ENCODE measurements around the gene PHACTR2.
"Not testable (repeated sequence)": the region's sequence is repeated elsewhere in the genome, so short reads cannot be mapped to it uniquely, and the experiment has no call there.

Gene PHACTR2

DNA sequence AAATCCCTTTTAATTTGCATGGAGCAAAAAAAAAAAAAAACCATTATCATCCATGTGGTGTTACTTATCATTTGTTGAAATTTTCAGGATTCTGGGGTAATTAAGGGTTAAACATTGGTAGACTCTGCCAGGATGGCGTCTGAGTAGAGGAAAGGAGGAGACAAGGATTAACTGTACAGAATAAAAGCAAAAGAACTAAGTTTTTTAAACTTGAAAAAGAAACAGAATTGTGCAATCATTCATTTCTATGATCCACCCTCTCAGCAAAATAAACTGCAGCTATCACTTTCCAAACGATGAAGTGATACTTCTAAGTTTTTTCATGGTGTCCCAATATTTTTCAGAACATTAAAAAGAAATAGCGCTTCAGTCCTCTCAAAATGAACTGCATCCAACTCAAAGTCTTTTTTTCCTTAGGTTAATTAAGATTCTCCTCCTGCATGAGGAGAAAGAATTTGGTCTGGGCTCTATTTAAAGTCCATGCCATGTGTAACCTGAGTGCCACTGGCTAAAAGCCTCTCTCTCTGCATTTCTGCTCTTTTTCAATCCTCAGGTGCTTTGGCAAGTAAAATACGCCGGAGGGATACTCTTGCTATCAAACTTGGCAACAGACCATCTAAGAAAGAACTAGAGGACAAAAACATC lies 95.9 kb downstream of the PHACTR2 start:
- DNase-seq, result no peak

DNA sequence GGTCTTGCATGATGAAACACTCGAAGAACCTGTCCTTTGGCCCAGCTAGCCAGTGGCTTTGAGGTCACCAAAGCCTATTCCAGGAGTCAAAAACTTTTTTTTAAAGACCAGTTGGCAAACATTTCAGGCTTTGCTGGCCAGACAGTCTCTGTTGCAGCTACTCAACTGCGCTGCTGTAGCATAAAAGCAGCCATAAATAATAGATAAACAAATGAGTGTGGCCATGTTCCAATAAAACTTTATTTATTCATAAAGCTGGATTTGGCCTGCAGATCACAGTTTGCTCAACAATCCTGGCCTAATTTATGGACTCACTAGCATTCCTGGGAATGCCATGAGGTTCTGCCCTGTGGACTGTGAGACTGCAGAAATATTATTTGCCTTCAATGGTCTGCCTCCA lies 96.6 kb downstream of the PHACTR2 start:
- DNase-seq, result no peak

DNA sequence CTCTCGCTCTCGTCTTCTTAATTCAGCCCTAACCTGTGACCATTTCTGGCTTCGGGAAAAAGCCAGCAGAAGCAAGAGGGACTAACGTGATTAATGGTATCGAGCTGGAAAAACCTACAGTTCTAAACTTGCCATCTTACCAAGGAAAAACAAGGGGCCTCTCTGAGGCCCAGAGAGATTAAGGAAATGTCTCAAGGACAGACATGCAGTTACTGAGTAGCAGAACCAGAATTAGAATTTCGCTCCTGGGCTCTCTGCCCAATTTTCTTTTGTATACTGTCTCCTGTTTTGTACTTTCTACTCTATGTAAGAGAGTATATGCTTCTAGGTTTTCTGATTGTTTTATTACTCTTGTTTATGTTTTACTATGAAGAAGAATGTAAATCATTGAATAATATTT lies 97.6 kb downstream of the PHACTR2 start:
- DNase-seq, result no peak

DNA sequence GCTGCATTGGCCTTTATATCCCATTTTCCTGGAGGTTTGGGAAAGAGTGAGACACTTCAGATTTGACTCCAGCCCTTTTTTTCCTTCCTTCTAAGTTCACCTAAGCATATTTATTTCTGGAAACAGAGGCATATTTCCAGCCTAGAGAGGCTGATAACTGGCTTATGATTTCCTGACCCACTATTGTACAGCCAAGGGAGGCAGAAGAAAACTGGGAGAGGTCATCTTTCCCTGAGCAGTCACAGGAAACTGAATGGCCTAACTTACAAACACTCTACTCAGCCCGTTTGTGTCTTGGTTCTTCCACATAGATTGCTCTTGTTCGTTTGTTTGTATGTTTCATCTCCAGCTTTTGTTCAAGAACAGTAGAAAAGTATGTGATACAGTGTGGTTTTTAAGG lies 101.2 kb downstream of the PHACTR2 start:
- DNase-seq, result no peak

DNA sequence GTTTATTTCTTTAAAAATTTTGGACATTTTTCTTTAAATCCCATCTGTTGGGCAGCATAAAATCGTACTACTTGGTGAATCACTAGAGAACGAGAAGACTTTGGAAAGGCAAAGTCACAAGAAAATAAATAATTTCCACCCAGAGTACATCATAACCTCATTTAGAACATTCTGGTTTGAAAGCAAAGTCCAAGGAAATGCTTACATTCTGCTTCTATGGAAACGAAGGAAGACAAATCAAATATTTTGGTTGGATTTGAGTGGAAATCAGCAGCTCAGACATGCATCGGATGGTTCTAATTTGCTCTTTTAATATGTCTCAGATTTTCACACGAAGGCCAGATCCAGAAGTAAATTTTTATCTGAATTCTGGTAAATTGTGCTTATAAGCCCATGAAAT lies 104.7 kb downstream of the PHACTR2 start:
- DNase-seq, result no peak

DNA sequence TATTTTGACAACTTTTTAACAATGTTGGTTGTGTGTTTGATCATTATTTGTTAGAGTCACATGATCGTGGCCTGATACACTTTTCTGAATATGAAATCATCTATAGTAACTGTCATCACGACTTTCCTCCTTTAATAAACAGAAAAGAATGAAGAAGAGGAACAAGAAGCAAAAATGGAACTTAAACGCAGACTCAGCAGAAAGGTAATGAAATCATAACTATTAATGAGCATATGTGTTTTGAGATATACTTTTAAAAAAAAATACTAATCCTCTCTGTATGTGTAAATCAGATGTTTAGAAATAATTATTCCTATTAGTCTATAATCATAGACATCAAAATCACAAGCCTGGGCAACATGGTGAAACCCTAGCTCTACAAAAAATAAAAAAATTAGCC lies 105.3 kb downstream of the PHACTR2 start:
- DNase-seq, result no peak

DNA sequence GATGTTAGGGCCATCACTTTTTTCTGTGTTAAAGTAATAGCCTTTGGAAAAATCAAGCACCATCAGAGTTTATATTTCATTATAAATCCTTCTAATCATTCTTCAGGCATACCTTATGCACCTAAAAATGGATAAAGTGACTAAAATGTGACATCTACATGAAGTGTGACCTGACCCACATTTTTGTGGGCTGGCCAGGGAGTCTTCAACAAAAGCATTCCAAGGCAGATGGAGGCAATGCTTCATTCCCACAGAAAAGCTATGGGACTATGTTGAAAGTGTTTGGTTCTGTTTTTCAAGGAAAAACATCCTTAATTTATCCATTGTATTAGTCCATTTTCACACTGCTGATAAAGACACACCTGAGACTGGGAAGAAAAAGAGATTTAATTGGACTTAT lies 106.6 kb downstream of the PHACTR2 start:
- no peak for DNase-seq

DNA sequence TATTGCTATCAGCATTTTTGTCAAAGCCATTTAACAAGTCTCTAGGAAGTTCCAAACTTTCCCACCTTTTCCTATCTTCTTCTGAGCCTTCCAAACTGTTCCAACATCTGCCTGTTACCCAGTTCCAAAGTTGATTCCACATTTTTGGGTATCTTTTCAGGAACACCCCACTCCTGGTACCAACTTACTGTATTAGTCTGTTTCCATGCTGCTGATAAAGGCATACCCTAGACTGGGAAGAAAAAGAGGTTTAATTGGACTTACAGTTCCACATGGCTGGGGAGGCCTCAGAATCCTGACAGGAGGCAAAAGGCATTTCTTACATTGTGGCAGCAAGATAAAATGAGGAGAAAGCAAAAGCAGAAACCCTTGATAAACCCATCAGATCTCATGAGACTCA lies 108.6 kb downstream of the PHACTR2 start:
- not testable (repeated sequence) for DNase-seq

DNA sequence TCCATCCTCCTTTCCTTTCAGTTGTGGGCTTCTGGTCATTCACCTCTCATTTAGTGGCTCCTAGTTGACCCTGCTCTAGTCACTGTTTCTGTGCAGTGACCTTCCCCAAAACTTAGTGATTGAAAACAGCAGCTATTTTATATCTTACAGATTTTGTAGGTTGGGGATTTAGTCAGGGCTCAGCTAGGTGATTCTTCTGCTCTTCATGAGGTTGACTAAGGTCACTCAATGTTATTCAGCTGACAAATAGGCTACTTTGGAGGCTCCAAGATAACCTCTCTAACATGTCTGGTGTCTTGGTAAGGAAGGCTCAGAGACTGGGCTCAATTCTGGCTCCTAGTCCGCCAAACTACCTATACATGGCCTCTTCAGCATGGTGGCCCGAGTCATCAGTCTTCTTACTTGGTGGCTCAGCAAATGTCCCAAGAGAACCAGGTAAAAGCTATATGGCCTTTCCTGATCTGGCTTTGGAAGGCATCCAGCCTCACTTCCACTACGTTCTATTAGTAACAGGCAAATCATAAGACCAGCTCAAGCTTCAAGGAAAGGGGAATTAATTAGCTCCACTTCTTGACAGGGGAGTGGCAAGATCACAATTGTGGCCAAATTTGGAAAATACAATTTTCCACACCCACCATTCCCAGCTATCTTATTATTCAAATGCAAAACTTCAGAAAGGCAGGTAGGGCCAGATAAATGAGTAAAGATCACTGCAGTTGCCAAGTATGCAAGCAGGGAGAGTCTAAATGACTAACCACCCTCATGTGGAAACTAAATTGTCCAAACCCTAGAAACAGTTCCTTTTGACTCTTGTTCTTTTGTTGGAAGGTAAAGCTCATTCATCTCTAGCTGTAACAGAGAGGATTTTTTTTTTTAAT lies 114.9 kb downstream of the PHACTR2 start:
- no peak for DNase-seq

DNA sequence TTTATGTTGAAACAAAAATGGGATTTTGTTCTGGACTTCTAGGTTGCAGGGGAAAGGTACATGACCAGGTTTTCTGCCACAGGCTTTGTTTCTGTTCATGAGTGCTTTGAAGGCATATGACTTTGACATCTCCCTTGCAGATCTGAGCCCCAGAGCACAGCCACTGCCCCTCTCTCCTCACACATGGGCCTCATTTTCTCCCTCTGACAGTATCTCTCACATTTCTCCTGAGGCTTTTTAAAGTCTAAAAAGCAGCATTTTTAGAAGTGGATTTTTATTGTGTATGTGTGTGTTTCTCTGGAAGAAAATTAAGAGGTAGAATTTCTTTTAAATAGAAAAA lies 115.5 kb downstream of the PHACTR2 start:
- DNase-seq, result no peak

DNA sequence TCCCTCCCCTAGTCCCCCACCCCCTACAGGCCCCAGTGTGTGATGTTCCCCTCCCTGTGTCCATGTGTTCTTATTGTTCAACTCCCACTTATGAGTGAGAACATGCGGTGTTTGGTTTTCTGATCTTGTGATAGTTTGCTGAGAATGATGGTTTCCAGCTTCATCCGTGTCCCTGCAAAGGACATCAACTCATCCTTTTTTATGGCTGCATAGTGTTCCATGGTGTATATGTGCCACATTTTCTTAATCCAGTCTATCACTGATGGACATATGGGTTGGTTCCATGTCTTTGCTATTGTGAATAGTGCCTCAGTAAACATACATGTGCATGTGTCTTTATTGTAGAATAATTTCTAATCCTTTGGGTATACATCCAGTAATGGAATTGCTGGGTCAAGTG lies 118.8 kb downstream of the PHACTR2 start:
- DNase-seq, result not testable (repeated sequence)

DNA sequence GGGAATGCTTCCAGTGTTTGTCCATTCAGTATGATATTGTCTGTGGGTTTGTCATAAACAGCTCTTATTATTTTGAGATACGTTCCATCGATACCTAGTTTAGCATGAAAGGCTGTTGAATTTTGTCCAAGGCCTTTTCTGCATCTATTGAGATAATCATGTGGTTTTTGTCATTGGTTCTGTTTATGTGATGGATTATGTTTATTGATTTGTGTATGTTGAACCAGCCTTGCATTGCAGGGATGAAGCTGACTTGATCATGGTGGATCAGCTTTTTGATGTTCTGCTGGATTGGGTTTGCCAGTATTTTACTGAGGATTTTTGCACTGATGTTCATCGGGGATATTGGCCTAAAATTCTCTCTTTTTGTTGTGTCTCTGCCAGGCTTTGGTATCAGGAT lies 120.7 kb downstream of the PHACTR2 start:
- DNase-seq, result not testable (repeated sequence)

DNA sequence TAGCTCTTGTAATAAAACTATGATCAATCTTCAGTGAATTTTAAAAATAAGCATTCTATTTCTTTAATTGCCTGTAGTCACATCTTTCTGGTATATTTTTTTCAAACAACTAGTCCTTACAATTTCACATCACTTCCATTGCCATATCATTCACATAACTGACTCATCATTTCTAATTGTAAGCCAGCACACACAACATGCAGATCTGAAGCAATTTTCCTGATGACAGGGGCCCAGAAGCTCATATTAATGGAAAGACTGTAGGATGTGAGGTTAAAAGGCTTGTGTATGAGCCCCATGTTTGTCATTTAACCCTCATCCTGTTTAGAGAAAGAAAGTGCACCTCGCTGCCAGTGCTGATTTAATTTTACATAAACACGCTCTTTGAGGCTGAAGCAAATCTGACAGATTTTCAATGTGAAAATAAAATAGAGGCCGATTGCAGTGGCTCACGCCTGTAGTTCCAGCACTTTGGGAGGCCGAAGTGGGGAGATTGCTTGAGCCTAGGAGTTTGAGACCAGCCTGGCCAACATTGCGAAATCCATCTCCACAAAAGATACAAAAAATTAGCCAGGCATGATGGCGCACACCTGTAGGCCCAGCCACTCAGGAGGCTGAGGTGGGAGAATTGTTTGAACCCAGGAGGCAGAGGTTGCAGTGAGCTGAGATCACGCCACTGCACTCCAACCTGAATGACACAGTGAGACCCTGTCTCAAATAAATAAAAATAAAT lies 125.2 kb downstream of the PHACTR2 start:
- no peak for DNase-seq

DNA sequence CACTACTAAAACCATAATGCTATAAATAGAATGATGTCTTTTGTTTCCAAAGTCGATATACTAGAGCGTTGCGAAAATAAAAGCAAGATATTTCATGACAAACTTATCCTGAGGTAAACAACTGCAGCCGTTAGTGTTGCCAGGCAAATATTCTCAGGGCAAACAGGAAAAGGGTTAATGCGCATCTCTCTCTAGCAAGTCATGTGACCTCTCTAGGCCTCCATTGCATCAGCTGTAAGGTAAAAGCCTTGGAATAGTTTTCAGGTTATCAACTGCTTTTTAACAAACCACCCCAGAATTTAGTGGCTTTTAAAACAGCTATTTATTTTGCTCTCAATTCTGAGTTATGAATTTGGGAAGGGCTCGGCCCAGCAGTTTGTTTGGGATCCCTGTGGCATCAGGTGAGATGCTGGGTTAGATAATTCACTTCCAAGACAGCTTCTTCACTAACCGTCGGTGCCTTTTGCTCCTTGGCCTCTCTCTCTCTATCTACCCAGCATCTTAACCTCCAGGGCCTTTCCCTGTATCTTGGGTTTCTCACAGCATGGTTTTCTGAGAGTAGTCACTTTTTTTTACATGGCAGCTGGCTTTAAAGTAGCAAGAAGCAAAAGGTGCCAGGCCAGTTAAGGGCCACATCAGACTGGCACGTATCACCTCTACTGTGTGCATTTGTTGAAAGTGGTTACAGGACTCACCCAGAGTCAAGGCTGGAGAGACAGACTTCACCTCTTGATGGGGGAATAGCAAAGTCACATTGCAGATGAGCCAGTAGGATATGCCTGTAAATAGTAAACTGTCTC lies 126.2 kb downstream of the PHACTR2 start:
- DNase-seq, result no peak

DNA sequence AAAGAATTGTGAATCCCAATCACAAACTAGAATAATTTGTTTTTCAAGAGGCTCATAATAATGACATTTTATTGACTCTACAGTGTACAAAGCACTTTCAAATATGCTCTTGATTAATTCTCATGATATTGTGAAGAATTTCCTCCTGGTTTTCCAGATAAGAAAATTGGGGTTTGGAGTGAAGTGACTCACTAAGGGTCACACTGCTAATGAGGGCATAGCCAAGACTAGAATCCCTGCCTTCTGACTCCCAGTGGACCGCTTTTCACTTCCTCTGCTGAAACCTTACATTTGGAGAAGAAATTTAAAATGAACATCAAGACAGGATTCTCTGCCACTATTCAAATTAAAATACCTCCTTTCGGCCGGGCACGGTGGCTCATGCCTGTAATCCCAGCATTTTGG lies 127.1 kb downstream of the PHACTR2 start:
- DNase-seq, result no peak

DNA sequence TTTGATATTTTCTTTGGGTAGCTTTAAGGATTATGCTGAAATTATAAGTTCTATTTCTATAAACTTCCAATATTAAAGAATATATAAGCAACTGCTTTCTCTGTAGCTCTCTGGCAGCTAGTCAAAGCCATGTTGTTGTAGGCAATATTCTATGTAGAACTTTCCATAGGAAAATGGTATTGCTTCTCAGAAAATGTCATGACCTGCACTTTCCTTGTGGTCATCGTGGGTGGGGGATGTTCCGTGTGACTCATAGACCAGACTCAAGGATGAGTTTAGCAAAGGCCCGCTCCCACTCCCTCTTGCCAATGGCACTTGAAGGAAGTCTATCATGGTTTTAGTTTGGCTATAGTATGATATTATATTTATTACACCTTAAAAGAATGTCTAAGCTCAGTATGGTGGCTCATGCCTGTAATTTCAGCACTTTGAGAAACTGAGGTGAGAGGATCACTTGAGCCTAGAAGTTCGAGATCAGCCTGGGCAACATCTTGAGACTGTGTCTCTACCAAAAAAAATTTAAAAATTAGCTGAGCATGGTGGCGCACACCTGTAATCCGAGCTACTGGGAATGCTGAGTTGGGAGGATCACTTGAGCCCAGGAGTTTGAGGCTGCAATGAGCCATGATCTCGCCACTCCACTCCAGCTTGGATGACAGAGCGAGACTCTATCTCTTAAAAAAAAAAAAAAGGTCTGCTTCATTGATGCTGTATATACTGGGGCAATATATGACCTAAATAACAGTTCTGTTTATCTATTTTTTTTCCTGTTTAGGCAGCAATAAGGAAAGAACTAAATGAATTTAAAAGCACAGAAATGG lies 128.7 kb downstream of the PHACTR2 start:
- DNase-seq, result no peak

DNA sequence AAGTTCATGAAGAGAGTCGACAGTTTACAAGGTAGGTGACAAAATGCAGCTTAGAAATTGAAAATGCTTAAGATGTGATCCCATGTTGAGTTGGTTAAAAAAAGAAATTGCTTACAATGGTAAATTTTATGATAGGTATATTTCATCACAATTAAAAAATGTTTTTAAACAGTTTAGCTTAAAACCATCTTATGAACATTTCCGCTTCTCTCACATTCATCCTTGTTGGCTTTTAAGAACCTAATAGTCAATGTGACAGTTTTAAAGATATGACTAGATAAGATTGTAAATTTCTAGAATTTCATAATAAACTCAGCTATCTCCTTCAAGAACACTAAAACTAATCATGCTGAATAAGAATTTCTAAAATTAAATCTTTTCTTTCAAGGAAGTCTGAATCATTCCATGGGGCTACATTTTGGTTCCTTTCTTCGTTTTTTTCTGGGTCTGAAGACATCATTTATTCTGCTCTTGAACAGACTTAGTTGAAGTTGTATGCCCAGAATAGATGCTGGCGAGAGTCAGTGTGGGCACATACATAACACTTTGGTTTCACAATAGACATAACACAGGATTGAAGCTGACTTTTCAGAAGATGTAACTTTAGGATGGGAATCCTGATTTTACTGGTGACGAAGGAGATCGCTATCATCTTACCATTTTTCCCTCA lies 129.5 kb downstream of the PHACTR2 start:
- DNase-seq, result no peak

DNA sequence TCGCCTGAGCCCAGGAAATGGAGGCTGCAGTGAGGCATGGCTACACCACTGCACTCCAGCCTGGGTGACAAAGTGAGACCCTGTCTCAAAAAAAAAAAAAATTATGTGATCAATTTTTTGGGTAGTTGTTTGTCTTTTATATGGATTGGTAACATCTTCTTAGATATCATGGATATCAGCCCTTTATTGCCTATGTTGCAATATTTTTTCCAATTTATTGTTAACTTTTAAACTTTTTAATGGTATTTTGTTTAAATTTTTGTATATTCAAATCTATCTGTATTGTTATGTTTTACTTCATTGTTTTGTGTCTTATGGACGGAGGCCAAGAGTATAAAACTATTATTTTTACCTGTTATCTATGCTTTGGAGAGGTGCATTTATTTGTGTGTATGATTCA lies 133.0 kb downstream of the PHACTR2 start:
- DNase-seq, result no peak

DNA sequence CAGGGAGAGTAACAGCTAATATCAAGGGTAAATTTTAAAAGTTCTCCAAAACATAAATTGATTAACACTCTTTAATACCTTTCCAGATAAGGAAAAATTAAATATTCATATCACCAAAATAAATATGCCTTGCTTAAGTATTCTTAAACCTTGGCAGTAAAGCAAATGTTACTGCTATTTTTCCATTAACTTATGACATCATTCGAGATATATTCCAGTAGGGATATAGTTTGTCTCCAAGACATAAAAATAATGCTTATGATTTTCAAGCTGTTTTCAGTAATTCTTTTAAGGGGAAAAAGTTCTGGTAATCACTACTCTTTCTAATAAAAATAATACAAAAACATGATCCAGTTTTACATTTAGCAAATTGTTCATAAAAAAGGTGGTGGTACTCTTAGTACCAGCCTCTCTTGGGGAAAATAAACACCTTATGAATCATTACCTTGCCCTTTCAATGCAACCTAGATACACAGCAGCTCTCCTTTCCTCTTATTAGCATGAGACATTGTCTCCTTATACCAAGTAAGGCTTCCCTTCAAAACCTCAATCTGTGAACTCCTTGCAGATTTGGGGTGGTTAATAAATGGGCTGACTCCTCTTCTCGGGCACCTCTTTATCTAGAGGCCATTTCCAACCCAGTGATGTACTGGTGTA lies 133.9 kb downstream of the PHACTR2 start:
- DNase-seq, result no peak

DNA sequence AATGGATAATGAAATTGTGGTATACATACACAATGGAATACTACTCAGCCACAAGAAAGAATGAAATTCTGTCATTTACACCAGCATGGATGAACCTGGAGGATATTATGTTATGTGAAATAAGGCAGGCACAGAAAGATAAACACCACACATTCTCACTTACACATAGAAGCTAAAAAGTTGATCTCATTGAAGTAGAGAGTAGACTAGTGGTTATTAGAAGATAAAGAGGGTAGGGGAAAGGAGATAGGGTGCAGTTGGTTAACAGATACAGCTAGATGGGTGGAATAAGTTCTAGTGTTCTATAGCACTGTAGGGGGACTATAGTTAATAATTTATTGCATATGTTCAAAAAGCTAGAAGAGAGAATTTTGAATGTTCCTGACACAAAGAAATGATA lies 139.9 kb downstream of the PHACTR2 start:
- no peak for DNase-seq

DNA sequence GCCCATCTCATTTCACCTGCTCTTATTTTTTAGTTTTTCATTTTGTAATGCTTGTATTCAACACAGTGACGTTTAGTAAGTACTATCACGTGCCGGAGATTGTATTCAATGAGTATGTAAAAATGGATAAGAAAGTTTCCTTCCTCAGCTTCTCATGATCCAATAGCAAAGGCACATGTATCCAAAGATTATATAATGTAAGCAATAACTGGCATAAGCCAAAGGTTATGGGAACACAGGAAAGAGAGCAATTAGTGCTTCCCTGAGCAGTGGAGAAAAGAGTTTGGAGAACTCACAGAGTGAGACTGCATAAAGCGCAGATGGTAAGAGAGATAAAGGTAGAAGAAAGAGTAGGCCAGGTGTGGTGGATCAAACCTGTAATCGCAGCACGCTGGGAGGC lies 143.6 kb downstream of the PHACTR2 start:
- no peak for DNase-seq
